HEK293T (cell line): ENCODE data around the gene MAD1L1.

ENCODE experiments used
- CTCF ChIA-PET: fragments of 350-600 bp; formaldehyde crosslinking; extraction: SDS; loops from one replicate; lab custom pipeline; 2021; ENCODE audit warnings: antibody characterized with exemption, inconsistent platforms; lab: Yijun Ruan, JAX
- POLR2A ChIA-PET: fragments of 350-600 bp; formaldehyde crosslinking; extraction: SDS; loops from one replicate; lab custom pipeline; 2020; ENCODE audit warnings: antibody characterized with exemption, inconsistent platforms; lab: Yijun Ruan, JAX
- DNase-seq: peaks from one replicate; pipeline ENCODE4 v3.0.0; 2012; ENCODE audit warnings: mixed read lengths; ENCODE audit errors: extremely low spot score
- ARNT ChIP-seq: fragments of 450-650 bp; IDR thresholded peaks from 2 replicates; pipeline ENCODE4 v1.6.1; 2017; ENCODE audit warnings: mild to moderate bottlenecking
- BHLHE40 ChIP-seq: fragments of 450-650 bp; IDR thresholded peaks from 2 replicates; pipeline ENCODE4 v1.6.1; 2016; ENCODE audit warnings: mild to moderate bottlenecking, moderate library complexity, borderline replicate concordance
- CTBP1 ChIP-seq: fragments of 450-650 bp; IDR thresholded peaks from 2 replicates; pipeline ENCODE4 v1.6.1; 2016; ENCODE audit warnings: borderline replicate concordance
- ELF4 ChIP-seq: fragments of 450-650 bp; IDR thresholded peaks from 2 replicates; pipeline ENCODE4 v1.6.1; 2017; ENCODE audit warnings: antibody characterized with exemption
- FOXA1 ChIP-seq: fragments of 450-650 bp; IDR thresholded peaks from 2 replicates; pipeline ENCODE4 v1.6.1; 2016; ENCODE audit warnings: mild to moderate bottlenecking
- FOXK2 ChIP-seq: fragments of 450-650 bp; IDR thresholded peaks from 2 replicates; pipeline ENCODE4 v1.6.1; 2016; ENCODE audit warnings: mild to moderate bottlenecking
- FOXM1 ChIP-seq: fragments of 450-650 bp; IDR thresholded peaks from 2 replicates; pipeline ENCODE4 v1.6.1; 2017; ENCODE audit warnings: mild to moderate bottlenecking, borderline replicate concordance
- HDGF ChIP-seq: fragments of 450-650 bp; IDR thresholded peaks from 2 replicates; pipeline ENCODE4 v1.6.1; 2017; ENCODE audit warnings: antibody characterized with exemption, borderline replicate concordance
- L3MBTL2 ChIP-seq: fragments of 450-650 bp; conservative IDR thresholded peaks from 2 replicates; pipeline ENCODE4 v1.6.1; 2016; ENCODE audit warnings: mild to moderate bottlenecking
- LEF1 ChIP-seq: fragments of 450-650 bp; IDR thresholded peaks from 2 replicates; pipeline ENCODE4 v1.6.1; 2017; ENCODE audit warnings: mild to moderate bottlenecking, borderline replicate concordance
- NFRKB ChIP-seq: fragments of 450-650 bp; IDR thresholded peaks from 2 replicates; pipeline ENCODE4 v1.6.1; 2016; ENCODE audit warnings: mild to moderate bottlenecking, moderate library complexity
- SP1 ChIP-seq: fragments of 450-650 bp; IDR thresholded peaks from 2 replicates; pipeline ENCODE4 v1.6.1; 2017
- SUZ12 ChIP-seq: fragments of 450-650 bp; IDR thresholded peaks from 2 replicates; pipeline ENCODE4 v1.6.1; 2016; ENCODE audit warnings: mild to moderate bottlenecking
- TARDBP ChIP-seq: fragments of 450-650 bp; IDR thresholded peaks from 2 replicates; pipeline ENCODE4 v1.6.1; 2016
- ZNF384 ChIP-seq: fragments of 450-650 bp; IDR thresholded peaks from 2 replicates; pipeline ENCODE4 v1.6.1; 2016
- TF ChIP-seq, protein P1 (sequence below): fragments of 450-650 bp; IDR thresholded peaks from 2 replicates; pipeline ENCODE4 v1.6.1; 2016

The MAD1L1 gene

DNA sequence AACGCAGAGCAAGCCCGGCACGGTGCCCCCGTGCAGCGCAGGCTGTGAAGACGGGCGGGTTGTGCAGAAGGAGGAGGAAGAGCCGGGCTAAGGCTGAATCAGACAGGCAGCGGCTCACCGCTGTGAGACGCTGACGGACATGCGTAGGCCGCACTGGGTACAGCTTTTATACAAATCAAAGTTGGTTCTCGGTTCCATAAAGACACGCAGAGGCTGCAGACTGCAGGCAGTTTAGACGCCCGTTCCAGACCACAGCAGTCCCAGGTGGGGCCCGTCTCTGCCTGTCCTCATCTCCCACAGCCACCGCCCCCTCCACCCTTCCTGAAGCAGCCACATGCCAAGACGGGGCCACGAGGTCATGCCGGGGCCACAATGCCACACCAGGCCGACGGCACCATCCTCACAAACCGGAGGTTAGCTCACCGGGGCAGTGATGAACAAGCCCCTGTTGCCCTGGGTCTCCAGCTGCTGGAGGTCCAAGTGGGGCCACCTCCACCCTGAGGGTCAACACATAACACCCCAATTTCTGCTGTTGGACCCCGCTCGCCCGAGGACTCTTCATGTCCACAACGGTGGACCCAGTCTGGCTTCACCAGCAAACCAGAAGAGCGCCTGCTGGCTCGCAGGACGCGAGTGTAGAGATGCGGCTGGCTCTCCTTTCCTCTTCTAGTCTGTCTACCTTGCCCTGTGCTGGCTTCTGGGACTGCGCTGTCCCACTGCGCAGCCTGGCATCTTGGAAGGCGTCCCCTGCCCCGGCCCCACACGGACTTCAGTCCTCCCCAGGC, 335.5 kb downstream of the MAD1L1 start:
- no peak for DNase-seq
- CTCF ChIA-PET: no interaction called here
- POLR2A ChIA-PET: no interaction called here
- TF ChIP-seq LEF1: no peak
- TF ChIP-seq ZNF384: no peak
- TF ChIP-seq SUZ12: no peak
- no peak for TF ChIP-seq ARNT
- TF ChIP-seq FOXA1: no peak
- TF ChIP-seq, protein P1, sequence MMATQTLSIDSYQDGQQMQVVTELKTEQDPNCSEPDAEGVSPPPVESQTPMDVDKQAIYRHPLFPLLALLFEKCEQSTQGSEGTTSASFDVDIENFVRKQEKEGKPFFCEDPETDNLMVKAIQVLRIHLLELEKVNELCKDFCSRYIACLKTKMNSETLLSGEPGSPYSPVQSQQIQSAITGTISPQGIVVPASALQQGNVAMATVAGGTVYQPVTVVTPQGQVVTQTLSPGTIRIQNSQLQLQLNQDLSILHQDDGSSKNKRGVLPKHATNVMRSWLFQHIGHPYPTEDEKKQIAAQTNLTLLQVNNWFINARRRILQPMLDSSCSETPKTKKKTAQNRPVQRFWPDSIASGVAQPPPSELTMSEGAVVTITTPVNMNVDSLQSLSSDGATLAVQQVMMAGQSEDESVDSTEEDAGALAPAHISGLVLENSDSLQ: no peak
- no peak for TF ChIP-seq NFRKB
- TF ChIP-seq CTBP1: no peak
- TF ChIP-seq FOXK2: no peak
- no peak for TF ChIP-seq HDGF
- TF ChIP-seq TARDBP: no peak
- TF ChIP-seq L3MBTL2: no peak
- TF ChIP-seq BHLHE40: no peak
- no peak for TF ChIP-seq SP1
- no peak for TF ChIP-seq FOXM1

GRCh38 chr7:1895664-1896515, 336.9 kb downstream of the MAD1L1 start:
- DNase-seq: no peak
- TF ChIP-seq ARNT (no peak), L3MBTL2 (no peak), FOXK2 (no peak), TARDBP (no peak)
- ChIA-PET CTCF (no interaction called here), POLR2A (no interaction called here)

DNA sequence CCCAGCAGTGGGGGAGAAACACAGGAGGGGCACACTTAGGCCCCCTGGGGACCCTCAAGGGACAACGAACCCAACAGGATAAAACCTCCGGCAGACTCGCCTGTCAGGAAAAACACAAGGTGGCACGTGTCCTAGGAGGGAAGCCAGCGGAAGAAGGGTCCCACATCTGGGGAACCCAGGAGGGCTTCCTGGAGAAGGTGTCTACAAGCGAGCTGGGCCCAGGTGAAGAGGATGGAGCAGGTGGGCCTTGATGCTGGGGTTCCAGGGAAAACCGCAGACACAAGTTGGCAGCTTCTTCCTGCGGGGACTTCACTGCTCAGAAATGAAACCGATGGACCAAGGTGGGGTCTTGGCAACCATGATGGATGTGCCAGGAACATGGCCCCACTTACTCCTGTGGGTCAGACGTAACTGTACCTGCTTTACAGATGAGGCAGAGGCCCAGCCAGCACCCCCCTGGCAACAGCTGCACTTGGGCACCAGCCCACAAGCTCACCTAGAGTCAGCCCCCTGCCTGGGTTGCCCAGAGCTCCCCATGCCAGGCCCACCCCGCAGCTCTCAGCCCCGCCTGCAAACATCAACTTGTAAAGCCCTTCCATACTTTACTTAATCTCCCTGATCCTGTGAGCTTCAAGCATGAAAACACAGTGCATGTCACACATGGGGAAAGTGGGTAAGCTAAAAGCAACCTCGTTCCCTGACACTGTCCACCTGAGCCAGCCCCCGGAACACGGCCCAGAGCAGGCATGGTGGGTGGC, 337.7 kb downstream of the MAD1L1 start:
- CTCF ChIA-PET: no interaction called here
- TF ChIP-seq LEF1 (no peak), BHLHE40 (no peak), ARNT (no peak), HDGF (no peak)
- POLR2A ChIA-PET: no interaction called here
- DNase-seq: no peak

DNA sequence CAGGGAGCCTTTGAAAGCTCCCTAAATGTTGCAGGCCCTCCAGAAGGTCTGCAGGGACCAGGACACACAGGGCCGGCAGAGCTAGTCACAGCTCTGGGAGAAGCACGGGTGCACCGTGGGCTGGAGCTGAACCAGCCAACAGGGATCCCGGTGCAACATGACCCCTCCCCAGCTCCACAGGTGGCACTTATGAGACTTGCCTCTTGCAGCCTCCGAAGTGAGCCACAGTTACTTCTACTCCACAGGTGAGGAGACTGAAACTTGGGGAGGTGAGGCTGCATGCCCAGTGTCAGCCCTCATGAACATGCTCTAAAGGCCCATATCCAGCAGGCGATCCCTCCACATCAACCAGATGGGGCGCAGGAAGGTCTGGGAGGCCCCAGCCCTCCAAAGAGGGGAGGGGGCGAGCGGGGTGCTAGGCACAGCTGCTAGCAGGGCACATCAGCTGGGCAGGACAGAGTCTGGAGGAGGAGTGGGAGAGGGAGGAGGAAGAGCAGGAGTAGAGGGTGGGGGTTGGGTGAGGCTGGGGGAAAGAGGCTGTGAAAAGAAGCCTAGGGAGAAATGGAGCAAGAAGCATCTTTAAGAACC, 338.3 kb downstream of the MAD1L1 start:
- ChIA-PET POLR2A (no interaction called here), CTCF (no interaction called here)
- TF ChIP-seq LEF1: no peak
- no peak for TF ChIP-seq SUZ12
- no peak for TF ChIP-seq BHLHE40
- no peak for TF ChIP-seq ARNT
- TF ChIP-seq ZNF384: no peak
- TF ChIP-seq FOXA1: no peak
- TF ChIP-seq SP1: no peak
- TF ChIP-seq, protein P1: no peak
- TF ChIP-seq HDGF: no peak
- no peak for TF ChIP-seq FOXM1
- no peak for TF ChIP-seq ELF4
- no peak for TF ChIP-seq NFRKB
- TF ChIP-seq FOXK2: no peak
- no peak for TF ChIP-seq CTBP1
- no peak for TF ChIP-seq TARDBP
- no peak for TF ChIP-seq L3MBTL2
- DNase-seq: no peak

GRCh38 chr7:1893451-1893850, 339.3 kb downstream of the MAD1L1 start:
- DNase-seq: no peak
- ChIA-PET POLR2A (no interaction called here), CTCF (no interaction called here)
- TF ChIP-seq ARNT (no peak), FOXA1 (no peak), TARDBP (no peak), ZNF384 (no peak), SP1 (no peak), NFRKB (no peak), BHLHE40 (no peak), FOXK2 (no peak), SUZ12 (no peak)

DNA sequence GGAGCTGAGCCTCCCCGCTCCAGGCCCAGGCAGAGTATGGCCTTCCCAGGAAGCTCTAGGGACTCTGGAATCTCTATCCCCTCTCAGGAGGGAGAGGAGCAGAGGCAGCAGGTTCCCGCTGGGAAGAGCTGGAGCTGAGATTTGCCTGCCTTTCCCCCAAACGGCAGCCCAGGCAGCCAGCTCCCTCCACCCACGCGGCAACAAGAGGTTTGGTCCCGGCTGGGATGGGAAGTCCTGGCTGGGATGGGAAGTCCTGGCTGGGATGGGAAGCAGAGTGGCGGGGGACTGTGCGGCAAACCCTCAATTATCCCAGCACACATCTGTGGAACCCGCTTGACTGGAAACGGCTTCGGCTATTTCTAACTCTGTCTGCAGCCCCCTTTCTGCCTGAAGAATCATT, 339.7 kb downstream of the MAD1L1 start:
- TF ChIP-seq SP1 (no peak), SUZ12 (no peak), BHLHE40 (no peak), TARDBP (no peak), LEF1 (no peak), ZNF384 (no peak), FOXA1 (no peak), HDGF (no peak), FOXK2 (no peak), NFRKB (no peak), ELF4 (no peak), L3MBTL2 (no peak)
- TF ChIP-seq, protein P1: no peak

More for the DNA sequence above, 339.7 kb downstream of the MAD1L1 start:
- ChIA-PET CTCF (no interaction called here), POLR2A (no interaction called here)
- no peak for DNase-seq
